Activated CD8-positive, alpha-beta memory T cell treated with anti-CD3 and anti-CD28 coated beads, Interleukin-2, amount 50 U/mL, for 24 hours (primary cell): ENCODE results near the gene CUEDC1.
"Not testable (repeated sequence)": the region's sequence is repeated elsewhere in the genome, so short reads cannot be mapped to it uniquely, and the experiment has no call there.

Experiments used
- DNase-seq: peaks from one replicate; pipeline ENCODE4 v3.0.0-alpha.2; 2020; ENCODE audit errors: extremely low read depth

CUEDC1 gene

DNA sequence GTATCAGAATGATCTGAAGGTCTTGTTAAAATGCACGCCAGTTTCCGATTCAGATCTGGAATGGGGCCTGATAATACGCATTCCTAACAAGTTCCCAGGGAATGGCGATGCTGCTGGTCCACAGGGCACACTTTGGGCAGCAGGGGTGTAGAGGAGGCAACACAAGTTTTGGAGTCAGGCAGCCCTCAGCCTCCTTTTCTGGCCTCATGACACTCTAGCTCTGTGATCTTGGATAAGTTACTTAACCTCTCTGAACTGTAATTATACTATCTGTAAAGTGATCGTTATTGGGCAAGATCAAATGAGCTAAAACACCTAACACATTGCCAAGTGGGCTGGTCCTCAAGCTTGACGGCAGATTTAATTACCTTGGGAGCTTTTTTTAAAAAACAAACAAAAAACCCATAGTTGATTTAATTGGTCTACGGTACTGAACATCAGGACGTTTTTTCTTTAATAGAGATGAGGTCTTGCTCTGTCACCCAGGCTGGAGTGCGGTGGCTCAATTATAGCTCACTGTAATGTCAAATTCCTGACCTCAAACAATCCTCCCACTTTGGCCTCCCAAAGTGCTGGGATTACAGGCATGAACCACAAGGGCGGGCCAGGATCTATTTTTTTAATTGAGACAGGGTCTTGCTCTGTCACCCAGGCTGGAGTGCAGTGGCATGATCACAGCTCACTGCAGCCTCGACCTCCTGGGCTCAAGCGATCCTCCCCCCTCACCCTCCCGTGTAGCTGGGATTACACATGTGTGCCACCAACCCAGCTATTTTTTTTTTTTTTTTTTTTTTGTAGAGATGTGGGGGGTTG is 95.4 kb downstream of the CUEDC1 start:
- DNase-seq: no peak

DNA sequence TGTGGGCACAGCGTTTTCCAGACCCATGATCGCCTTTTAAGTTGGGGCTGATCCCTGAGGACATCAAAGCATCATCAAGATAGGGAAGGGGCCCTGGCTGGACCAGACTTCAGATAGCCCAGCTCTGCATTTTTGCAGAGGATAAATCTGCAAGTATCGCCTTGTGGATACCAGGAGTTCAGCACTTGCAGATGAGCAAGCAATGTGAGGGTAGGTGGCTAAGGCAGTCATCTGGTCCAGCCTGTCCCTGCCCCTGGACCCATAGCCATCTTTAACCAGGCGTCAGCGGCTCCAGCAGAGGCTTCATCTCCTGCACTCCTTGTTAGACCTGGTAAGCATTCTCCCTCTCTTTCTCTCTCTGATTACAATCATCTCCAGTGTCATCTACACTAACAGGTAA is 96.4 kb downstream of the CUEDC1 start:
- DNase-seq: no peak

DNA sequence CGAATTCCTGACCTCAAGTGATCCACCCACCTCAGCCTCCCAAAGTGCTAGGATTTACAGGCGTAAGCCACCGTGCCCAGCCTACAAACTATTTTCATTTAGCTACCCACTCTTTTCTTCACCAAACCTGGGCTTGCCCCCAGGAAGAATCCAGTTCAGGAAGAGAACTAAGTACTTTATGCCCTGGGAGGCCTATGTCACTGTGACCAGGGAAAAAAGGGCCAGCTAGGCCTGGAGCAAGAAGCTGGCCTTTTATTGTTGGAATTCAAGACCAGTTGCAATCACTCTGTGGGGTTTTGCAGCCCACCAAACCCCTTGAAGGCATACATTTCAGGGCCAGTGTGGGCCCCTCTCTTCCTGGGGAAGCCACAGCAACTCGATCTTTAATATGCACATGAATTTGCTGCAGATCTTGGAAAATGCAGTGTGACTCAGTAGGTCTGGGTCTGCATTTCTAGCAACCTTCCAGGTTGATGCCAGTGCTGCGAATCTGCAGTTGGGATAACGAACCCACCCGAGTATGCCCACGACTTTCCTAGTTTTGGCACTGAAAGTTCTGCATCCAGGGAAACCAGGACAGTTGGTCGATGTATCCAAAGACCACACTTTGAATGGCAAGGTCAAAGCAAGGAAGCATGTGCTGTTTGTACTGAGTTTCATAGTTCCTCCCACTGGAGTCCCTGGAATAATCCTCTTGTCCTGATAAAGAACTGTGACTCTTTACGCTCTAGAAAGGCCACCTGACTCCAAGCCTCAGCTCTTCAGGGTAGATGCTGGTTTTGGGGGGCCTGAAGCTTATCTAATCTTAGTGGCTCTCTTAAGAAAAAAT is 98.2 kb downstream of the CUEDC1 start:
- no peak for DNase-seq

DNA sequence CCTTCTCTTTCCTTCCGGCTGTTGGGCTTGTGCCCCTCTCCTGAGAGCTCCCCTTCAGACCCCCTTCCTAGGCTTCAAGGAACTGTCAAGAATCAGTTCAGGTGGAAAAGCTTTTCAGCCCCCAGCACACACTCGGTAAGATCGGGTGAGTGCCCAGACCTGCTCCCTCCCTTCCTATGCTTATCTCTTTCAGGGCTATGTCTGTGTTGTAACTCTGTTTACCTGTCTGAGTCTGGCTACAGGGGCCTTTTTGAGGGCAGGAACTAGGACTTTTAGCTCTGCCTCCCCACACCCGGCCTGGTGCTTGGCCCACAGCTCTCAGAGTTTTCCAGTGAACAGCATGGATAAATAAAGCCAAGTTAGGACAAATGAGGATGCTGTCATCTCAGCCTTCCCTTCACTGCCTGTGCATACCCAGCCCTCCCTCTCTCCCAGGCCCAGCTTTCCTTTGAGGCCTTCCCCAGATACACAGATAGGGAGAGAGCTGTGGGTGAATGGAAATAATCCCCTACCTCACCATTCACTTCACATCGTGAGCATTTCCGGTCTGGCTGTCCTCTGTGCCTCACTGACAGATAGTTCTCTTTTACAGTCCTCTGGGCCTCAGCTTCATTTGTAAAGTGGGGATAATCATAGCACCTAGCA is 99.7 kb downstream of the CUEDC1 start:
- no peak for DNase-seq

DNA sequence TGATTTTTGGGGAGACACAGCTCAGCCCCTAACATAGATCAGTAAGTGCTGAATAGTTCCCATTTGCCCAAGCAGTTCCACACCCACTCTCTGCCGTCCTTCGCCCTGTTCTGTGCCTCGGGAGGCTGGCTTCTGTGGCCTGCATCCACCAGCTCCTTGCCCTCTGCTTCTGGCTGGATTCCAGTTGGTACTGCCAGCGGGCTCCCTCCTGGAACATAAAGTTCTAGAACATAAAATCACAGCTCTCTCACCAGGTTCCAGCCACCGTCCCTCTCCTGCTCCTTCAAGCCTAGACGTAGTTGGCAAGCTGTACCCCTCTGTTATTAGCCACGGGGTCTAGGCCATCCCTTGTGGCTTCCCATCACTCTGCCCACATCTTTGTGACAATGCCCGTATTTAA is 101.5 kb downstream of the CUEDC1 start:
- no peak for DNase-seq

DNA sequence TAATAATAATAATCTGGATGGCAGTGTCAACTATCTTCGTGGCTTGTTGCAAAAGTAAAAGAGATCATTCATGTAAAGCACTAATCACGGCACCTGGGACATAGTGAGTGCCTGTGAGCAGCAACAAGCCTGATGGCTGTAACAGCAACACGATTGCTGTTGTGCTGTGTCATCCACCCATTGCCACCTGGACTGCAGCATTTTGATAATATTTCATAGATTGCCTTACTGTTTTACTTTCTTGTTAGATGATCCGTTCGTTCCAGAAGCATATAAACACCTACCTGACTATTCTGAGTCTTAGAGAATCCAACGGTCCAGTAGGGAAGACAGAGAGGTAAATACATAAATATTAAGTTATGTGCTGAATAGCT is 102.3 kb downstream of the CUEDC1 start:
- no peak for DNase-seq

DNA sequence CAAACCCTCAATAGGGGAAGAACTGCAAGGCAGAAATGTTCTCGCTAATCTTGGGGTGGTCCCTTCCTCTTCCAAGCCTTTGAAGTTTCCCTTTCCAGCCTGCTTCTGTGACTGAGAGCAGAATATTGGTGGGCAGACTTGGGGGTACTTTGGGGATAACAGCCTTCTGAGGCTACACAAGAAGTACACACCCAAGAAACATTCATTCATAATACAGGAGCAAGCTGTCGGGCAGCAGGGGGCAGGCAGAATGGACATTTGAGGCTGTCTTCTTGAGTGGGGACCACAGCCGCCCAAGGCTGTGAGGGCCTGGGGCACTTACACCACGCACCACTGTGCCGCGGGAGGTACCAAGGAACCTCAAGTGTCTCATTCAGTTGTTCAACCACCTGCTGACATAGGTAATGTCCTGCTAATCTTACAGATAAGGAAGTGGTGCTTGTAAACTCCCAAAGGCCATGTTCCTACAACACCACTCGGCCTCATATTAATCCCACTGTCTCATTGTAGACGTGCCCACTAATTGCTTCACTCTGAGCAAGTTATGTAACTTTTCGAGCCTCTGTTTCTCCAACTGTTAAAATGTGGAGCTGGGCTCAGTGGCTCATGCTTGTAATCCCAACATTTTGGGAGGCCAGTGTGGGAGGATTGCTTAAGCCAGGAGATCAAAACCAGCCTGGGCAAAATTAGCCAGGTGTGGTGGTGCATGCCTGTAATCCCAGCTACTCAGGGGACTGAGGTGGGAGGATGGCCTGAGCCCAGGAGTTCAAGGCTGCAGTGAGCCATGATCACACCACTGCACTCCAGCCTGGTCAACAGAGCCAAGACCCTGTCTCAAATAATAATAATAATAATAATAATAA is 102.9 kb downstream of the CUEDC1 start:
- no peak for DNase-seq

DNA sequence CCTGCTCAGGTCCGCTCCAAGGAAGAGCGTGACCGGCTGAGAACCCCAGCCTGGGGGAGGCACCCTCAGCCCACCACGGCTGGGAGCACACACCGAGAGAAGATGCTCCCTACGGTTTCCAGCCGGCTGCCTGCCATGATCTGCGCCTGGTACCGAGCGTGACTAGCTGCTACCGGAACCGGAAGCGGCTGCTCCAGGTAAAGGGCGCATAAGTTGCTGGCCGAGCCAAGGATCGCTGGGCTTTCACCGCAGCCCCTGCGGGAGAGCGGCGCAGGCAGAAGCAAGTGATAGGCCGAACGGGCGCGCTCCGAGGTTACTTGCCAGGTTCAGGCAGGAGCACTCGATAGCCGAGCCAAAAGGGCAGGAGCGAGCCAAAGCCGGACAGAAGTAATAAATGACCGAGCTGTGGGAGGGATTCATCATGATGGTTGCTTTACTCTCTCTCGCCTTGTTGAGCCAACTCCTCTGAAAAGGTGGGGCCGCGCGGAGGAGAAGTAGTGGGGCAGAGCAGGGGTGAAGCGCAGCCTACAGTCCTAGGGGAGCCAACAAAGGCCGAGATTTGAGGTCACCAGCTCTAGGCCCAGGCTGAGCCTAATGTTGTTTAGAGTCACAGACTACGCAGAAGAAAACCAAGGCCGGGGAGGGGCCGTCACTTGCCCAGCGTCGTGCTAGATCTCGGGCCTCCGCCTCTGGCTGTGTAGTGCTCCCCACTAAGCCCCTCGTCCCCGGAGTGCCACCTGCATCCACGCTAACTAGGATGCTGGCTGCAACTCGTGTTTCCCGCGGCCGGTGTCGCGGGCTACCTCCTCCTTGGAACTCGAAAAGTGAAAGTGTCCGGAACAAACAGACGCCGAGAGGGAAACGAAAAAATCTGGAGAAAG is 105.1 kb downstream of the CUEDC1 start, which contains the start of gene MRPS23:
MRPS23 (minus strand) TSS at position 171 of the 881 bp plus-strand sequence; CDS start at position 137, 34 bp downstream.
- peak; percentile 89 for DNase-seq

DNA sequence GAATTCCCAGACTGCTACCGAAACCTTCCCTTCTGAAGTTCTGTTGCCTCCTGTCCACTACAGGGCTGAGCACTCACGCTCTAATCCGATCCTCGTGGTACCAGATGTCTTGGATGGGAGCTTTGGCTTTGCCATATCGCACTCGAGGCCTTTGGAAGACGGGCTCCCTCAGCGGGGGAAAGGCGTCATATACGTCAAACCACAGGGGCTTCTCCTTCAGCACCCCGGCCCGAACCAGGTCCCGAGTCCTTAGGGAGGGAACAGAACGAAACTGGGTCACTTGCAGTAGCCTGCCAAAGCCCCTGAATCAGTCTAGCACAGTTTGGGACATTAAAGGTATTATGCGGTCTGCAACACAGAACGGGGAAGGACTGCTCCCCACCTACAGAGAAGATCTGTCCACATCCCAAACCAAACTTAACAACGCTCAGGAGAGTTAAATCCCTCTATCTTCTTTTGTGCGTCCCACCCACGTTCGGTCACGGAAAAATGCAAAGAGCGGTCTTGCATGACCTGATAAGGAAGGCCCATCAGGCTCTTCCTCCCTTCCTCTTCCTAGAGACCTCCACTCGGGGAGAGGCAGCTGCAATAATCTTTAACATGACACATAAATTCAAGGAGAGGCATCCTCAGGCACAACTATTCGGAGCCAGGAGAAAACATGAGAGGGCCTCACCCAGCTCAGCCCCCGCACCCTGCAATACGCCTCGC is 105.9 kb downstream of the CUEDC1 start:
- no peak for DNase-seq

DNA sequence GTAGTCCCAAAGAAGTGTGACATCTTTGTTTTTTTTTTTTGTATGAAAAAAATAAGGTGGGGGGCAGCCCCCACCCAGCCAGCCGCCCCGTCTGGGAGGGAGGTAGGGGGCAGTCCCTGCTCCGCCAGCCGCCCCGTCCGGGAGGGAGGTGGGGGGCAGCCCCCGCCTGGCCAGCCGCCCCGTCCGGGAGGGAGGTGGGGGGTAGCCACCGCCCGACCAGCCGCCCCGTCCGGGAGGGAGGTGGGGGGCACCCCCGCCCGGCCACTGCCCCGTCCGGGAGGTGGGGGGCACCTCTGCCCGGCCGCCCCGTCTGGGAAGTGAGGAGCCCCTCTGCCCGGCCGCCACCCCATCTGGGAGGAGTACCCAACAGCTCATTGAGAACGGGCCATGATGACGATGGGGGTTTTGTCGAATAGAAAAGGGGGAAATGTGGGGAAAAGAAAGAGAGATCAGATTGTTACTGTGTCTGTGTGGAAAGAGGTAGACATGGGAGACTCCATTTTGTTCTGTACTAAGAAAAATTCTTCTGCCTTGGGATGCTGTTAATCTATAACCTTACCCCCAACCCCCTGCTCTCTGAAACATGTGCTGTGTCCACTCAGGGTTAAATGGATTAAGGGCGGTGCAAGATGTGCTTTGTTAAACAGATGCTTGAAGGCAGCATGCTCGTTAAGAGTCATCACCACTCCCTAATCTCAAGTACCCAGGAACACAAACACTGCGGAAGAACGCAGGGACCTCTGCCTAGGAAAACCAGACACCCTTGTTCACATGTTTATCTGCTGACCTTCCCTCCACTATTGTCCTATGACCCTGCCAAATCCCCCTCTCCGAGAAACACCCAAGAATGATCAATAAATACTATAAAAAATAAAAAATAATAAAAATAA is 108.9 kb downstream of the CUEDC1 start:
- DNase-seq: not testable (repeated sequence)

DNA sequence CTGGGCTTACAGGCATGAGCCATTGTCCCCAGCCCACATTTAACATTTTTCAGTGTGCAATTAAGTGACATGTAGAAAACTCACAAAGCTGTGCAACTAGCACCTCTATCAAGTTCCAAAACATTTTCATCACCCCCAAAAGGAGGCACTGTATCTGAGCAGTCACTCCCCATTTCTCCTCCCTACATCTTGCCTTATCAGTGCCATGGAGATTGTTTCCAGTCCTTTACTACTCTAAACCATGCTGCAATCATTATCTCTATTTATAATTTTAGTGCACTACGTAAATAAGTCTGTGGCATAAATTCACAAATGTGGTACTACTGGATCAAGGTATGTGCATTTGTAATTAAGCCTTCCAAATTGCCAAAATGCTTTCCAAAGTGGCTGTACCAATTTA is 112.9 kb downstream of the CUEDC1 start:
- no peak for DNase-seq

DNA sequence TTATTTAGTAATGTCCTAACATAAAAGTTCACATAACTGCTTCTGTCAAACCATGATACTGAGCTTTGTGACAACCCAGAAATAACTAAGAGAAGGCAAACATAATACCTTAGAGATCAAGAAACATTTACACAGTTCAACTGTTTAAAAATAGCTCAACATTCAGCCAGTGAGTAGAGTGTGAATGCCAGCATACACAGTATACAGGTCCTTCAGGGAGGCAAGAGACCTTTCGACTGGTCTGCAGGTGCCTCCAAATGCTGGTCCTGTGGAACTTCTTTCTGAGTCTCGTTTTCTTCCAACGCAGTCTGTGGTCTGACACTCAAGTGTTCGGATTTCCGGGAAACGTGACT is 115.7 kb downstream of the CUEDC1 start:
- DNase-seq: no peak

DNA sequence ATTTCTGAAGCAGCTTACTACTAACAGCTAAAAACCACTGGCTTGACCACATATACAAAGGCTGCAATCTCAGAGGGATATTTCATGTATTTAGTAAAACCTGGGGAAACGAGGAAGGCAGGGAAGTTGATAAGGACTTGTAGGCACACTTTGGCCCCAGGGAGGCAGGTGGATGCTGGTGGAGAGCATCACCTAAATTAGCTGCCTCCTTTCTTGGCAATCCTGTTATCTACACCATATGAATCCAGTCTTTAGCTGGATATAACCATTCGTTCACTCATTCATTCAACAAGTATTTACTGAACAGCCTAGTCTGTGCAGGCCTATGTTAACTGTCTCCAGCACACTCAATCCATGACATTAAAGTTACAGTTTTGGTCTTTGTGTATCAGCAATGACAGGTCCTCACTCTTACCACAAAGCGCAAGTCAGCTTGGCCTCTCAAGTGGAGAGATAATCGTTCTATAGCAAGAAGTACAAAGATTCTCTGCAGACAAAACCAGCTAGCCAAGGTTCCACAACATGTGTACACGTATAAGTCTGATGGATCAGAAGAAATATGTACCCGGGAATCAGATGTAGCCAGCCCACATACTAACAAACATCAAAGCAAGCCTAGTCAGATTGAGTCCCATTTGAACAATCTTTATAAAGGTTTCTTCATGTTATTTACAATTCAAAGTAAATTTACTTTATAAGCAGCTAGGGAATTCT is 116.2 kb downstream of the CUEDC1 start:
- no peak for DNase-seq

DNA sequence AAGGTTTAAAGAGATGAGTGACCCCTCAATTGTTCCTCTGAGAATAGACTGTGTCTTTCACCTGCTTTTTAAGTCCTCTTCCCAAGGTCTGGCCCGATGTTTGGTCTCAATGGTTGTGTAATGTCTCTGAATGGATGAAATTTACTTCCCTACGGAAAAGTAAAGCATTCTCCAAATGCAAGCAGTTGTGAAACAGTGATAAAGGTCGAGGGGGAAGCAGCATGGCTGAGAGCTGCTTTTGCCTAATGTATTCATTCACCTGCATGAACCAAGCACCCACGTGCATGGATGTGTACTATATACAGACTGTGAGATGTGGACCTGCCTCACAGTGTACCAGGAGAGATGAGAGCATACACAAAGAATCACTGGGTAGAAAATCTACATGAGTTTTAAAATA is 116.8 kb downstream of the CUEDC1 start:
- no peak for DNase-seq

DNA sequence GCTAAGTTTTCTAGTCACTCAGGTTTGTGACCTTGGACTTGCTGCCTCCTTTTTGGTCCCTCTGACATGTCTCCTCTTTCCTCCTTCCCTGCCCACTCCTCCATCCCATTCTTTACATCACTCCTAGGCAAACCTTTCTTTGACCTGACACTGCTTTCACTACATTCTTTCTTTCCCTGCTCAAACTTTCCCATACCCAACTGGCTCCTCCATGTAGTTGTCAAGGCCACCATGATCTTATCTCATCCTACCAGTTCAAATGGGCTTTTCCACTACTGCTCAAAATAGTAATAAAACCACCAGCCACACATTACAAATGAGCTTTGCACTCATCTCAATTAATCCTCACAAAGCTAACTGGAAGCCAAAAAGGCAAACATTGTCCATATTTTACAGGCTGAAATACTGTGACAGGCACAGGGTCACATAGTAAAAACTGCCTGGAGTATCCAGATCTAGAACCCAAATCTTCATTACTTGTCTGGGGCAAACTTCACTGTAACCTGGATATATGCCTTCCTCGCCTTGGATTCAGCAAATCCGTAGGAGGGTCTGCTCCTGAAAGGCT is 119.8 kb downstream of the CUEDC1 start:
- DNase-seq: no peak

DNA sequence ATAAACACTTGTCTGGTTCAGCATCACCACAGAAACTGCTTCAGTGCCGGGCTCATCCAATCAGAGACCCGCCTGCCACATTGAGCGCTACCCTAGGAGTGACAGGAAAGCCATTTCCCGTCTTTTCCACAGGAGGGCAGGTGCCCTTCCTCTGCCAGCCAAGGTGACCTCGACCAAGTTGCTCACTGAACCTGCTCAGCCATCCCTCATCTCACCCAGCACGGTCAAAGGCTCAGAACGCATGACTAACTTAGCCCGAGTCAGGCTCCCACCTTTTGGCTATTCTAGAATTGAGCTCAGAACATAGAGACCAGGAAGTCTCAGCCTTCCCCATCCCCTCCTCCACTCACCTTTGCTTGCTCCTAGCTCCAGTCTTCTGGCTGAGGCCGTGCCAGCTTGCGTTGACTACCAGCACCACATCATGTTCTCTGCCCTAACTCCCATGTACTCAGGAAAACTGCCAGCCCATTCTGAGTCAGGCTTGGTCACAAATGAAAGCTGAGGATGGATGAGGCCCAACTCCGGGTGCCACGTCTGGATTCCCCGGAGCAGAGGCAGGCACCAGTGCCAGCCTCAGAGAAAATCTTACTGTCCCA is 121.0 kb downstream of the CUEDC1 start:
- DNase-seq: no peak

DNA sequence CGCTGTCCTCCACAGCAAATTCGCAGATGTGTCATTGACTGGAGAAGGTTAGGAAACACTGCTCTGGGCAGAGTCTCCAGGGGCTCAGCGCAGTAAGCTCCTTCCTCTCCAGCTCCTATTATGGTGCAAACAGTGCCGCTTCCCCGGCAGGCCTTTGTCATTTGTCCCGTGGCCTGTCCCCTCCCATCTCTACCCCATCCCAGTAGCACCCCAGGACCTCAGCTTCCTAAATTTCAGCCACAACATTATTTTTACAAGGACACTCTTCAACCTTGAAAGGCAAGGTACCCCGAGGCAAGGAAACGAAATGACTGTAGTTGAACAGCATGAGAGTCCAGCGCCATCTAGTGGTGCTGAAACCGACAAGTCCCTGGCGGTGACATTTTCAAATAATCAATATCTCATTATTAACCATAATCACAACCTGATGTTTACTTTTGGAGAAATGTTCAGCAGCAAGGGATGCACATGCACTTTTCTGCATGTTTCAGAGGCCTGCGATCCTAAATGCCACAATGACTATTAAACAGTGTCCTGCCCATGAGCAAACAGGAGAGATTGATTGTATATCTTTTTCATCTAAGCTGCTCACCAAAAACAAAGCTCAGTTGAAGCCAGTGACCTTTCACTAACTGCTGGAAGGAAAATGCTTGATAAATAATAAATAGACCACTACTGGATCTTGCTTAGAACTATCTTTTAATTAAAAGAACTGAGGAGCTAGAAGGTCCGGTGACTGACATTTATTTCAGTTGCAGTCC is 121.9 kb downstream of the CUEDC1 start:
- no peak for DNase-seq
